Heart left ventricle (tissue), 13 donors: ENCODE results near the gene ABCG5.

Experiments used
- CTCF ChIP-seq, 12 donors: fragments of 200-600 bp; sonication (generic) in 4 of 12; IDR thresholded peaks; one replicate each; pipeline versions ENCODE4 v1.5.0 to v1.8.0; 2018 to 2022; ENCODE audit warnings: antibody characterized with exemption in 12 of 12, mild to moderate bottlenecking in 5 of 12
- POLR2A ChIP-seq, 2 donors: fragments of 450-650 bp; IDR thresholded peaks; one replicate each; pipeline ENCODE4 v1.6.1; 2017; ENCODE audit warnings: antibody characterized with exemption in 2 of 2, mild to moderate bottlenecking in 2 of 2, moderate library complexity in 2 of 2
- donor health status: ischemic (EF 13 %, LVEDD 7.1; RV severe dilation, severe dysfunction).
- donor health status: DM: no; HTN: yes; CAD: no.
- donor health status: DM: no; HTN: no; CAD: no.
- donor health status: ischemic (EF 25% LVEDD 6.9; RV normal size, moderate dysfunction).
- donor health status: ischemic (EF 25% LVEDD 5.7; RV mildly dilated, moderate dysfunction).
- donor health status: ischemic (EF 35%, LVEDD 5.7; RV mildly dilated, moderate dysfunction).
- donor health status: nonischemic (EF 11% LVEDD 7.7; RV severe dilation, severe dysfunction).
- donor health status: DM: yes; HTN: yes; CAD: no.
- donor health status: PGD.
- donor health status: ischemic (EF 29% LVEDD 5.4; RV normal size, mild dysfunction).
- donor health status: nonischemic (EF 23%, LVEDD 6.1; RV moderate dilation, normal function).

GRCh38 chr2:43812006-43812405, 26.6 kb downstream of the ABCG5 start:
- TF ChIP-seq POLR2A (IDR thresholded peaks at IDR 0.05) (no peak), CTCF (IDR thresholded peaks at IDR 0.05) (no peak)
